GM12874 (cell line): Measurements from ENCODE around the gene ZBTB25.

Source experiments
- TF ChIP-seq, protein P1 (sequence below): IDR thresholded peaks from 2 replicates; pipeline ENCODE4 v1.5.1; 2011; ENCODE audit warnings: low read depth, mild to moderate bottlenecking, control low read depth, low read length, moderate library complexity; ENCODE audit not compliant: insufficient read depth

The ZBTB25 gene

GRCh38 chr14:64509036-64509435, 5.4 kb upstream of the ZBTB25 start:
- TF ChIP-seq, protein P1, sequence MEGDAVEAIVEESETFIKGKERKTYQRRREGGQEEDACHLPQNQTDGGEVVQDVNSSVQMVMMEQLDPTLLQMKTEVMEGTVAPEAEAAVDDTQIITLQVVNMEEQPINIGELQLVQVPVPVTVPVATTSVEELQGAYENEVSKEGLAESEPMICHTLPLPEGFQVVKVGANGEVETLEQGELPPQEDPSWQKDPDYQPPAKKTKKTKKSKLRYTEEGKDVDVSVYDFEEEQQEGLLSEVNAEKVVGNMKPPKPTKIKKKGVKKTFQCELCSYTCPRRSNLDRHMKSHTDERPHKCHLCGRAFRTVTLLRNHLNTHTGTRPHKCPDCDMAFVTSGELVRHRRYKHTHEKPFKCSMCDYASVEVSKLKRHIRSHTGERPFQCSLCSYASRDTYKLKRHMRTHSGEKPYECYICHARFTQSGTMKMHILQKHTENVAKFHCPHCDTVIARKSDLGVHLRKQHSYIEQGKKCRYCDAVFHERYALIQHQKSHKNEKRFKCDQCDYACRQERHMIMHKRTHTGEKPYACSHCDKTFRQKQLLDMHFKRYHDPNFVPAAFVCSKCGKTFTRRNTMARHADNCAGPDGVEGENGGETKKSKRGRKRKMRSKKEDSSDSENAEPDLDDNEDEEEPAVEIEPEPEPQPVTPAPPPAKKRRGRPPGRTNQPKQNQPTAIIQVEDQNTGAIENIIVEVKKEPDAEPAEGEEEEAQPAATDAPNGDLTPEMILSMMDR, result no peak

DNA sequence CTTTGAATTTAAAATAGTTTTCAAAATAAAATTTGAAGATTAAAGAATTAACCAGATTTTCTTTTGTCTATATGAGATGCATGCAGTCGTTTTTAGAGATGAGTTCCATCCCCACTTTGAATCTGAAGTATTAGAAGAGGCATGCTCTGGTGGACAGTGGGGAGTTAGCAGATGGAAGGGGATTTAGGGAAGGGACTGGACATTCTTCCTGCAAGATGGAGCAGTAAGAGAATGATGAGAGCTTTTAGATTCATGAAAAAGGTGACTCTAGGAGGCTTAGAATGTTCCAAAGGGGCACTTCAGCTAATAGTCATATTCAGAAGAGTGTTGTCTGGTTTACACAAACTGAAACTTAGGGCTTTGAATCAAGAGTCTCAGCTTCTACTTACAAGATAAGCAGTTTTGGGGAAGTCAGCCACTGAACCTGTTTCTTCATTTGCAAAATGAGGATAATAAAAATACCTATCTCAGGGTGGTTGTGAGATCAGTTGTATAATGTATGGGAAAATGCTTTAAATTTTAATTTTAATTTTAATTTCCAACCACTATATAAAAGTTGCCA, 4.7 kb upstream of the ZBTB25 start:
- TF ChIP-seq, protein P1, result no peak

DNA sequence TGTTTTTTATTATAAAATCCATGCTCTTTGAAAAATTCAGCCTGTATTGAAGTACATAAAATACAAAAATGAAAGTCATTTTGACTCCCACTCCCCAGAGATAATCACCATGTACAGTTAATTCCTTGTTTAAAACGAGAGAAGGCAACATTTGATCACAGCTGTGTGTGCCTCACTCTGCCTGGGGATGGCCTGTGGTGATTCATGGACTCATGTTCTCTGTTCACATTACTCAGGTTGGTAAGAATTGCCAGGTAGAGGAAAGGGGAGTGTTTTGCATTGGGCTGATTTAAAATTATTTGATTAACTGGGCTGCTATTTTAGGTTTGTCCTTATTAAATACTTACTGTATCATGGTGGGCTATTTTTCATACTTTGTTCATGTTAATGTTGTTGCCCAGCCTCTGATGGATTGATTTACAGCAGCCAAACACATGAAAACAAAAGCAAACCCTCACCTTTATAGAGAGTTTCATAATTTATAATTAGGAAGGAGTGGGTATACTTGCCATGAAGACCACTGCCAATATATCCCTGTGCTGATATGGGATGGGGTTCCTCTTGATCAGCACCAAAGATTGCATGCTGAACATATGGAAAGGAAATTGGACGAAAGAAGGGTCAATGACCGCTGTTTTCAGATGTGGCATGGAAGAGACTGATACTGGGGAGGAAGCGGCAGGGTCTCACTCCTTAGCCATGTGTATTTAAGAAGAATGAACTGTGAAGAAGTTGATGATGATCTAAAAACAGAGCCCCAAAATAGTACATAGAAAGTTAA, 3.9 kb upstream of the ZBTB25 start:
- TF ChIP-seq, protein P1, result no peak

GRCh38 chr14:64506721-64507120, 3.1 kb upstream of the ZBTB25 start:
- TF ChIP-seq, protein P1, result no peak

GRCh38 chr14:64504897-64505794, 1.5 kb upstream of the ZBTB25 start:
- TF ChIP-seq, protein P1, result no peak

DNA sequence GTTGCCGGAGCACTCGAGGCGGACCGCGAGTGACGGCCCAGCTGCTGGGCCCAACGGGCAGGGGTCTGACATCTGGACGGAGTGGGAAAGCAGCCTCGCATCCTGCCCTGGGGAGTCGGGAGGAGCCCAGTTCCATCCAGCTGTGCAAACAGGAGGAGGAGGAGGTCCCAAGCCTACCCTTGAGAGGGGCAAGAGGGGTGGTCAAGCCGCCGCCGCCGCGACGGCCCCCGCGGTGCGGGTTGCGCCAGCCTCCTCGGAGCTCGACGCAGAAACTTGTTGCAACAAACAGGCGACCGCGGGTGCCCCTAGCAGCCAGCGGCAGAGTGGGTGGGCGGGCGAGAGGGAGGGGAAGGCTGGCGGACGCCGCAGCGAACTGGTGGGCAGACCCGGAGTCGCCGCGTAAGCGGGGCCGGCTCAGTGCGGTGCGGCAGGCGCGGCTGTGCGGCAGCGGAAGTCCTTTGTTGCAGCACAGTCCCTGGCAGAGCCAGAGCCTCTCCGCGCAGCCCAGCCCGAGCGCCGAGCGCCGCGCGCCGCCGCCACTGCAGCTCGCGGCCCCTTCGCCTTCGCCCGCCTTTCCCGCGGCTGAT, 765 bp upstream of the ZBTB25 start, which contains the start of gene ZBTB1:
Gene ZBTB1, plus strand, starts transcription at position 461 of the 587 bp plus-strand sequence. CDS start 16,735 bp downstream, outside the sequence.
- TF ChIP-seq, protein P1, result no peak
